Upper lobe of left lung (tissue), 4 donors: Measurements from ENCODE around the gene RAB33B.
A peak's percentile ranks its signal among the peaks of the same experiment; 100 is the strongest.

ENCODE experiments used
- EP300 ChIP-seq, 4 donors: sonication (generic); formaldehyde crosslinking; IDR thresholded peaks; one replicate each; pipeline ENCODE4 v1.5.1; 2017; ENCODE audit warnings: antibody characterized with exemption in 4 of 4, control low read depth in 2 of 4
- POLR2A ChIP-seq, 4 donors: fragments of 450-650 bp; IDR thresholded peaks; one replicate each; pipeline ENCODE4 v1.5.1; 2016 to 2017; ENCODE audit warnings: antibody characterized with exemption in 4 of 4, mild to moderate bottlenecking in 2 of 4
- POLR2AphosphoS5 ChIP-seq, 2 donors: sonication (generic); formaldehyde crosslinking; IDR thresholded peaks; one replicate each; pipeline ENCODE4 v1.5.1; 2017; ENCODE audit warnings: antibody characterized with exemption in 2 of 2
- TF ChIP-seq, protein P1 (sequence below), 6 experiments: fragments of 450-650 bp in 4 of 6; fragments of 200-600 bp in 2 of 6; sonication (generic) in 2 of 6; IDR thresholded peaks; one replicate each; pipeline ENCODE4 v1.5.1; 2016 to 2019; ENCODE audit warnings: antibody characterized with exemption in 6 of 6

DNA sequence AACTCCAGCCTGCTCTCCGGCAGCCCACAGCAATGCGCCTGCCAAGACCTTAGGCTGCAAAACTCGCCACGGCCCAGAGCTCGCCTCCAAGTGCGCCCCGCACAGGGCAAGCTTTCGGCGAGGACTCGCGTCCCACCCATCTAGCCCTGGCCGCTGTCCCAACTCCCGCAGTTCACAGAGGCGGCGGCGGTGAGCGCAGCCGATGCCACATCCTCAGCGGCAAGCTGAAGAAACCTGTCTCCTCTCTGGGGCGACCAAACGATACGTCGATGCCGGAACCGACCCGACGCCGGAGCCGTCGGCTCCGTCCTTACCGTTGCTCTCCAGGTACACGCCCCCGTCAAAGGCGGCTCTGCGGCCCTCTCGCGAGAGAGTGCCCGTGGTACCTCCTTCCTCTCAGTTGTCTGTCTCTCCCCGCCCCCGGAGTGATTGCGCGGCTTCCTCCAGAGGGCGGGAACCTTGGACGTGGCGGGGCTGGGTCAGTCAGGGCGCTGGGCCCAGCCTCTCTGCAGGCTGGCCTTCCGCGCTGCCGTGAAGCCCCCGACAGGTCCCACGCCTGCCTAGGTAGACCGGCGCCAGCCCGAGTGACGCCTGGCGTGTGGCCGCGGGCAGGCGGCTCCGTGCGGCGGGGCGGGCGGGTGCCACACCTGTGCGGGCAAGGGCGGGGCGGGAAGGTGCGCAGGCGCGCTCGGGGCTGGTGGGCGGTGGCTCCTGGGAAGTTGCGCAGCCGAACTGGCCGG is 380 bp upstream of the RAB33B start:
- TF ChIP-seq EP300 (IDR thresholded peaks at IDR 0.05) (peak in 1 of 4 donors; percentile 17), POLR2AphosphoS5 (IDR thresholded peaks at IDR 0.05) (peak; percentile 73 to 83), POLR2A (IDR thresholded peaks at IDR 0.05) (peak; percentile 51 to 94 (median 80))
- TF ChIP-seq, protein P1, sequence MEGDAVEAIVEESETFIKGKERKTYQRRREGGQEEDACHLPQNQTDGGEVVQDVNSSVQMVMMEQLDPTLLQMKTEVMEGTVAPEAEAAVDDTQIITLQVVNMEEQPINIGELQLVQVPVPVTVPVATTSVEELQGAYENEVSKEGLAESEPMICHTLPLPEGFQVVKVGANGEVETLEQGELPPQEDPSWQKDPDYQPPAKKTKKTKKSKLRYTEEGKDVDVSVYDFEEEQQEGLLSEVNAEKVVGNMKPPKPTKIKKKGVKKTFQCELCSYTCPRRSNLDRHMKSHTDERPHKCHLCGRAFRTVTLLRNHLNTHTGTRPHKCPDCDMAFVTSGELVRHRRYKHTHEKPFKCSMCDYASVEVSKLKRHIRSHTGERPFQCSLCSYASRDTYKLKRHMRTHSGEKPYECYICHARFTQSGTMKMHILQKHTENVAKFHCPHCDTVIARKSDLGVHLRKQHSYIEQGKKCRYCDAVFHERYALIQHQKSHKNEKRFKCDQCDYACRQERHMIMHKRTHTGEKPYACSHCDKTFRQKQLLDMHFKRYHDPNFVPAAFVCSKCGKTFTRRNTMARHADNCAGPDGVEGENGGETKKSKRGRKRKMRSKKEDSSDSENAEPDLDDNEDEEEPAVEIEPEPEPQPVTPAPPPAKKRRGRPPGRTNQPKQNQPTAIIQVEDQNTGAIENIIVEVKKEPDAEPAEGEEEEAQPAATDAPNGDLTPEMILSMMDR (IDR thresholded peaks at IDR 0.05), result peak in 4 of 6 experiments; percentile 5 to 14 (median 11)
